GM23338 (cell line): ENCODE data around the gene SLC25A22. TPM values are rescaled to one million over a fixed set of nuclear protein-coding genes. Genes with fewer than 3 reads are reported as not detected.
A peak's percentile ranks its signal among the peaks of the same experiment; 100 is the strongest.

Source experiments
- ATAC-seq: fragments of 200-7000 bp; cut with Tn5 transposase; 3 replicates; pipeline ENCODE4 v1.9.1; 2020
- DNase-seq: peaks from one replicate; pipeline ENCODE4 v3.0.0-alpha.2; 2015; ENCODE audit warnings: low spot score
- H2AFZ ChIP-seq: fragments of 200-600 bp; sonication (generic); 2 replicates; pipeline ENCODE4 v1.8.0; 2016; ENCODE audit warnings: antibody characterized with exemption, mild to moderate bottlenecking, moderate library complexity
- H3F3A ChIP-seq: fragments of 200-600 bp; sonication (generic); replicated peaks from 2 replicates; pipeline ENCODE4 v1.8.0; 2017; ENCODE audit warnings: antibody characterized with exemption, mixed run types, low read depth
- H3K27ac ChIP-seq: fragments of 200-600 bp; sonication (generic); 2 replicates; pipeline ENCODE4 v1.6.1; 2016; ENCODE audit warnings: low read depth
- H3K27me3 ChIP-seq: fragments of 200-600 bp; sonication (generic); 2 replicates; pipeline ENCODE4 v1.8.0; 2016; ENCODE audit warnings: mild to moderate bottlenecking, mixed run types, moderate library complexity; ENCODE audit not compliant: insufficient read depth
- H3K36me3 ChIP-seq: fragments of 200-600 bp; sonication (generic); 2 replicates; pipeline ENCODE4 v1.8.0; 2016; ENCODE audit warnings: mild to moderate bottlenecking; ENCODE audit not compliant: insufficient read depth
- H3K4me1 ChIP-seq: fragments of 200-600 bp; sonication (generic); 2 replicates; pipeline ENCODE4 v1.8.0; 2016; ENCODE audit warnings: mild to moderate bottlenecking, moderate library complexity; ENCODE audit not compliant: insufficient read depth
- H3K4me2 ChIP-seq: fragments of 200-600 bp; sonication (generic); 2 replicates; pipeline ENCODE4 v1.7.1; 2017; ENCODE audit warnings: mixed run types
- H3K4me3 ChIP-seq: fragments of 200-600 bp; sonication (generic); 2 replicates; pipeline ENCODE4 v1.6.1; 2016; ENCODE audit warnings: mixed run types
- H3K79me2 ChIP-seq: fragments of 200-600 bp; sonication (generic); replicated peaks from 2 replicates; pipeline ENCODE4 v1.8.0; 2017; ENCODE audit warnings: mild to moderate bottlenecking; ENCODE audit not compliant: insufficient read depth
- H3K9me2 ChIP-seq: fragments of 200-600 bp; sonication (generic); 2 replicates; pipeline ENCODE4 v1.8.0; 2017; ENCODE audit not compliant: insufficient read depth
- H4K20me1 ChIP-seq: fragments of 200-600 bp; sonication (generic); replicated peaks from 2 replicates; pipeline ENCODE4 v1.8.0; 2017; ENCODE audit warnings: mild to moderate bottlenecking; ENCODE audit not compliant: insufficient read depth
- H3K27ac Mint-ChIP-seq: 2 replicates; pipeline ENCODE4 v1.8.0; 2020; ENCODE audit warnings: inconsistent platforms, mild to moderate bottlenecking, moderate library complexity, mixed read lengths
- H3K27me3 Mint-ChIP-seq: 3 replicates; pipeline ENCODE4 v1.8.0; 2022; ENCODE audit warnings: low read depth, mild to moderate bottlenecking, moderate library complexity, mixed read lengths, inconsistent platforms; ENCODE audit not compliant: insufficient read depth, poor library complexity
- H3K36me3 Mint-ChIP-seq: 3 replicates; pipeline ENCODE4 v1.8.0; 2021; ENCODE audit warnings: low read depth, mild to moderate bottlenecking, inconsistent platforms, moderate library complexity, mixed read lengths
- H3K4me1 Mint-ChIP-seq: 3 replicates; pipeline ENCODE4 v1.8.0; 2020; ENCODE audit warnings: mild to moderate bottlenecking, inconsistent platforms, mixed read lengths
- H3K4me3 Mint-ChIP-seq: 3 replicates; pipeline ENCODE4 v1.8.0; 2021; ENCODE audit warnings: moderate library complexity, mild to moderate bottlenecking, inconsistent platforms, mixed read lengths
- H3K9me3 Mint-ChIP-seq: 3 replicates; pipeline ENCODE4 v1.8.0; 2020; ENCODE audit warnings: moderate library complexity, mild to moderate bottlenecking, inconsistent platforms, mixed read lengths
- NANOG ChIP-seq: IDR thresholded peaks from 2 replicates; pipeline ENCODE4 v1.6.1; 2016; ENCODE audit warnings: antibody characterized with exemption, borderline replicate concordance
- POLR2AphosphoS5 ChIP-seq: IDR thresholded peaks from 2 replicates; pipeline ENCODE4 v1.6.1; 2016; ENCODE audit warnings: antibody characterized with exemption, low read depth
- polyA plus RNA-seq: library from polyadenylated mRNA; unstranded; fragments of >200 nt; fragmentation: Nextera tagmentation; extraction: Ambion mirVana; gene quantifications from 2 replicates; pipeline ENCODE4 v1.2.1, GENCODE V29; 2016
- total RNA-seq: library from RNA; depleted of rRNA; stranded (reverse); fragments of >200 nt; shearing (Covaris generic); gene quantifications from 2 replicates; pipeline ENCODE4 v1.2.3, GENCODE V29; 2014
- TF ChIP-seq, protein P1 (sequence below): fragments of 250-450 bp; sonication (Bioruptor Pico); IDR thresholded peaks from 2 replicates; pipeline ENCODE4 v1.5.0; 2020; ENCODE audit warnings: mild to moderate bottlenecking, moderate library complexity
- TF ChIP-seq, protein P2 (sequence below), 2 experiments: fragments of 200-600 bp in 1 of 2; sonication (generic) in 1 of 2; conservative IDR thresholded peaks; 2 replicates each; pipeline versions ENCODE4 v1.5.1 to v1.6.1; 2016 to 2017; ENCODE audit warnings: antibody characterized with exemption in 2 of 2, low read depth in 2 of 2, mild to moderate bottlenecking in 2 of 2, moderate library complexity in 1 of 2
- TF ChIP-seq, protein P3 (sequence below): IDR thresholded peaks from one replicate; pipeline ENCODE4 v1.6.1; 2018; ENCODE audit warnings: antibody characterized with exemption; ENCODE audit not compliant: unreplicated experiment

Gene SLC25A22
- total and polyA plus RNA-seq, 2 experiments from 2014 or later, result 21.0 to 46.4 TPM

DNA sequence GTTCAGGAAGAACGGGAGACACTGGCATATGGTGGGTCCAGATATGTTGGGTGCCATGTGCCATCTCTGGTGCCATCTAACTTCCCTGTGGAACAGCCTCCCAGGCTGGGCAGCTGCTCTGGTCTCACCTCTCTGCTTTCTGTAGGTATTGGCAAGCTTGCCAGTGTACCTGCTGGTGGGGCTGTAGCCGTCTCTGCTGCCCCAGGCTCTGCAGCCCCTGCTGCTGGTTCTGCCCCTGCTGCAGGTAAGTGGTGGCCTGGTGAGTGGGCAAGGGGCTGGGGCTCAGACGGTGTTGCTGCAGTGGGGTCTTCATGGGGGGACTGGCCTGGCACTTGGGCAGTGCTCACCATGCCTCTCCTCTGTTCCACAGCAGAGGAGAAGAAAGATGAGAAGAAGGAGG, 14.3 kb upstream of the SLC25A22 start (continued):
- TF ChIP-seq, protein P1, sequence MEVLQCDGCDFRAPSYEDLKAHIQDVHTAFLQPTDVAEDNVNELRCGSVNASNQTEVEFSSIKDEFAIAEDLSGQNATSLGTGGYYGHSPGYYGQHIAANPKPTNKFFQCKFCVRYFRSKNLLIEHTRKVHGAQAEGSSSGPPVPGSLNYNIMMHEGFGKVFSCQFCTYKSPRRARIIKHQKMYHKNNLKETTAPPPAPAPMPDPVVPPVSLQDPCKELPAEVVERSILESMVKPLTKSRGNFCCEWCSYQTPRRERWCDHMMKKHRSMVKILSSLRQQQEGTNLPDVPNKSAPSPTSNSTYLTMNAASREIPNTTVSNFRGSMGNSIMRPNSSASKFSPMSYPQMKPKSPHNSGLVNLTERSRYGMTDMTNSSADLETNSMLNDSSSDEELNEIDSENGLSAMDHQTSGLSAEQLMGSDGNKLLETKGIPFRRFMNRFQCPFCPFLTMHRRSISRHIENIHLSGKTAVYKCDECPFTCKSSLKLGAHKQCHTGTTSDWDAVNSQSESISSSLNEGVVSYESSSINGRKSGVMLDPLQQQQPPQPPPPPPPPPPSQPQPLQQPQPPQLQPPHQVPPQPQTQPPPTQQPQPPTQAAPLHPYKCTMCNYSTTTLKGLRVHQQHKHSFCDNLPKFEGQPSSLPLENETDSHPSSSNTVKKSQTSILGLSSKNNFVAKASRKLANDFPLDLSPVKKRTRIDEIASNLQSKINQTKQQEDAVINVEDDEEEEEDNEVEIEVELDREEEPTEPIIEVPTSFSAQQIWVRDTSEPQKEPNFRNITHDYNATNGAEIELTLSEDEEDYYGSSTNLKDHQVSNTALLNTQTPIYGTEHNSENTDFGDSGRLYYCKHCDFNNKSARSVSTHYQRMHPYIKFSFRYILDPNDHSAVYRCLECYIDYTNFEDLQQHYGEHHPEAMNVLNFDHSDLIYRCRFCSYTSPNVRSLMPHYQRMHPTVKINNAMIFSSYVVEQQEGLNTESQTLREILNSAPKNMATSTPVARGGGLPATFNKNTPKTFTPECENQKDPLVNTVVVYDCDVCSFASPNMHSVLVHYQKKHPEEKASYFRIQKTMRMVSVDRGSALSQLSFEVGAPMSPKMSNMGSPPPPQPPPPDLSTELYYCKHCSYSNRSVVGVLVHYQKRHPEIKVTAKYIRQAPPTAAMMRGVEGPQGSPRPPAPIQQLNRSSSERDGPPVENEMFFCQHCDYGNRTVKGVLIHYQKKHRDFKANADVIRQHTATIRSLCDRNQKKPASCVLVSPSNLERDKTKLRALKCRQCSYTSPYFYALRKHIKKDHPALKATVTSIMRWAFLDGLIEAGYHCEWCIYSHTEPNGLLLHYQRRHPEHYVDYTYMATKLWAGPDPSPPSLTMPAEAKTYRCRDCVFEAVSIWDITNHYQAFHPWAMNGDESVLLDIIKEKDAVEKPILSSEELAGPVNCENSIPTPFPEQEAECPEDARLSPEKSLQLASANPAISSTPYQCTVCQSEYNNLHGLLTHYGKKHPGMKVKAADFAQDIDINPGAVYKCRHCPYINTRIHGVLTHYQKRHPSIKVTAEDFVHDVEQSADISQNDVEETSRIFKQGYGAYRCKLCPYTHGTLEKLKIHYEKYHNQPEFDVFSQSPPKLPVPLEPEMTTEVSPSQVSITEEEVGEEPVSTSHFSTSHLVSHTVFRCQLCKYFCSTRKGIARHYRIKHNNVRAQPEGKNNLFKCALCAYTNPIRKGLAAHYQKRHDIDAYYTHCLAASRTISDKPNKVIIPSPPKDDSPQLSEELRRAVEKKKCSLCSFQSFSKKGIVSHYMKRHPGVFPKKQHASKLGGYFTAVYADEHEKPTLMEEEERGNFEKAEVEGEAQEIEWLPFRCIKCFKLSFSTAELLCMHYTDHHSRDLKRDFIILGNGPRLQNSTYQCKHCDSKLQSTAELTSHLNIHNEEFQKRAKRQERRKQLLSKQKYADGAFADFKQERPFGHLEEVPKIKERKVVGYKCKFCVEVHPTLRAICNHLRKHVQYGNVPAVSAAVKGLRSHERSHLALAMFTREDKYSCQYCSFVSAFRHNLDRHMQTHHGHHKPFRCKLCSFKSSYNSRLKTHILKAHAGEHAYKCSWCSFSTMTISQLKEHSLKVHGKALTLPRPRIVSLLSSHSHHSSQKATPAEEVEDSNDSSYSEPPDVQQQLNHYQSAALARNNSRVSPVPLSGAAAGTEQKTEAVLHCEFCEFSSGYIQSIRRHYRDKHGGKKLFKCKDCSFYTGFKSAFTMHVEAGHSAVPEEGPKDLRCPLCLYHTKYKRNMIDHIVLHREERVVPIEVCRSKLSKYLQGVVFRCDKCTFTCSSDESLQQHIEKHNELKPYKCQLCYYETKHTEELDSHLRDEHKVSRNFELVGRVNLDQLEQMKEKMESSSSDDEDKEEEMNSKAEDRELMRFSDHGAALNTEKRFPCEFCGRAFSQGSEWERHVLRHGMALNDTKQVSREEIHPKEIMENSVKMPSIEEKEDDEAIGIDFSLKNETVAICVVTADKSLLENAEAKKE (CRISPR knock-in tag), result no peak
- TF ChIP-seq NANOG (no peak), POLR2AphosphoS5 (no peak)

DNA sequence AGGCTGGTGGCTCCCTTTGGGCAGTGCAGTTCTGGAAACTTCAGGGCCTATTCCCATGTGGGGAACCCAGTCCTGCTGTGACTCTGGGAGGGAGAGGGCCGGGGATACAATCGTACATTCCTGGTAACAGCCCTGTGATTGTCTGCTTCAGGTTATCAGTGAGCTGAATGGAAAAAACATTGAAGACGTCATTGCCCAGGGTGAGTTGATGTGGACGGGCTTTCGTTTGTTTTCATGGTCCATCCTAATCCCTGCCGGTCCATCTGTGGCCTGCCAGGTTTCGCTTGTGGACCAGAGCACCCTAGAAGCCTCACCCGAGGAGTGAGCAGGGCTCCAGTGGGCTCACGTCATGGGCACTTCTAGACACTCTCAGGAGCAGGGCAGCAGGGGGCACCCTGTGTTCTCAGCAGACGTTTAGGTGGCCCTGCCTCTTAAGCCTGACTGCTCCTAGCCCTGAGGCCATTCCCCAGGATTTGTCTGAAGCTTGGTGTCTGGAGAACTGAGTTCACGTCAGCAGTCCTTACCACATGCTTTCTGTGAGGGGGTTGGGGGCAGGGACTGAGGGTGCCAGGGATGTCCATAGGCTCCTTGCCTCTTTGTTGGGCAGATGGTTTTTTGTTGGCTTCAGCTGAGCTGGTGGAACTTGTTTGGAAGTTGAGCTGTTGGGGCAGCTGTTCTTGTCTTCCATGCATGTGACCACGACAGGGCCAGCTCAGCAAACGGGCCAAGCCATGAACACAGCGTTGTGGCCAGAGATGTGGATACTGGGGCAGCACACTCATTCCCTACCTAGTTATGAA, 13.6 kb upstream of the SLC25A22 start:
- no peaks in the 10 kb centered on the region for H3K27me3 ChIP-seq
- peak overlapping the region; percentile 98 for H3K4me3 ChIP-seq
- Mint-ChIP-seq H3K27ac (peak overlapping the region; percentile 93), H3K4me3 (peak overlapping the region; percentile 94), H3K9me3 (peaks cover 5% of the 10 kb centered on the region; the same call in 1 of the 3 replicates), H3K36me3 (peaks cover 46% of the 10 kb centered on the region), H3K4me1 (peaks cover 21% of the 10 kb centered on the region), H3K27me3 (peaks cover 39% of the 10 kb centered on the region)
- no peak overlapping the region for H2AFZ ChIP-seq
- H3K36me3 ChIP-seq, result peaks cover 22% of the 10 kb centered on the region
- peak overlapping the region; percentile 99 for H3K4me2 ChIP-seq
- peaks cover 13% of the 10 kb centered on the region for H3K4me1 ChIP-seq
- DNase-seq (no peak), ATAC-seq (no peak)
- H4K20me1 ChIP-seq, result peaks cover 20% of the 10 kb centered on the region
- no peaks in the 10 kb centered on the region for H3K9me2 ChIP-seq
- TF ChIP-seq, protein P2, sequence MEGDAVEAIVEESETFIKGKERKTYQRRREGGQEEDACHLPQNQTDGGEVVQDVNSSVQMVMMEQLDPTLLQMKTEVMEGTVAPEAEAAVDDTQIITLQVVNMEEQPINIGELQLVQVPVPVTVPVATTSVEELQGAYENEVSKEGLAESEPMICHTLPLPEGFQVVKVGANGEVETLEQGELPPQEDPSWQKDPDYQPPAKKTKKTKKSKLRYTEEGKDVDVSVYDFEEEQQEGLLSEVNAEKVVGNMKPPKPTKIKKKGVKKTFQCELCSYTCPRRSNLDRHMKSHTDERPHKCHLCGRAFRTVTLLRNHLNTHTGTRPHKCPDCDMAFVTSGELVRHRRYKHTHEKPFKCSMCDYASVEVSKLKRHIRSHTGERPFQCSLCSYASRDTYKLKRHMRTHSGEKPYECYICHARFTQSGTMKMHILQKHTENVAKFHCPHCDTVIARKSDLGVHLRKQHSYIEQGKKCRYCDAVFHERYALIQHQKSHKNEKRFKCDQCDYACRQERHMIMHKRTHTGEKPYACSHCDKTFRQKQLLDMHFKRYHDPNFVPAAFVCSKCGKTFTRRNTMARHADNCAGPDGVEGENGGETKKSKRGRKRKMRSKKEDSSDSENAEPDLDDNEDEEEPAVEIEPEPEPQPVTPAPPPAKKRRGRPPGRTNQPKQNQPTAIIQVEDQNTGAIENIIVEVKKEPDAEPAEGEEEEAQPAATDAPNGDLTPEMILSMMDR (conservative IDR thresholded peaks at IDR 0.05; ENCODE audit: low read depth in 2 of 2), result peak in 1 of 2 experiments; percentile 20; a peak in 2 of 4 replicates
- TF ChIP-seq, protein P3, sequence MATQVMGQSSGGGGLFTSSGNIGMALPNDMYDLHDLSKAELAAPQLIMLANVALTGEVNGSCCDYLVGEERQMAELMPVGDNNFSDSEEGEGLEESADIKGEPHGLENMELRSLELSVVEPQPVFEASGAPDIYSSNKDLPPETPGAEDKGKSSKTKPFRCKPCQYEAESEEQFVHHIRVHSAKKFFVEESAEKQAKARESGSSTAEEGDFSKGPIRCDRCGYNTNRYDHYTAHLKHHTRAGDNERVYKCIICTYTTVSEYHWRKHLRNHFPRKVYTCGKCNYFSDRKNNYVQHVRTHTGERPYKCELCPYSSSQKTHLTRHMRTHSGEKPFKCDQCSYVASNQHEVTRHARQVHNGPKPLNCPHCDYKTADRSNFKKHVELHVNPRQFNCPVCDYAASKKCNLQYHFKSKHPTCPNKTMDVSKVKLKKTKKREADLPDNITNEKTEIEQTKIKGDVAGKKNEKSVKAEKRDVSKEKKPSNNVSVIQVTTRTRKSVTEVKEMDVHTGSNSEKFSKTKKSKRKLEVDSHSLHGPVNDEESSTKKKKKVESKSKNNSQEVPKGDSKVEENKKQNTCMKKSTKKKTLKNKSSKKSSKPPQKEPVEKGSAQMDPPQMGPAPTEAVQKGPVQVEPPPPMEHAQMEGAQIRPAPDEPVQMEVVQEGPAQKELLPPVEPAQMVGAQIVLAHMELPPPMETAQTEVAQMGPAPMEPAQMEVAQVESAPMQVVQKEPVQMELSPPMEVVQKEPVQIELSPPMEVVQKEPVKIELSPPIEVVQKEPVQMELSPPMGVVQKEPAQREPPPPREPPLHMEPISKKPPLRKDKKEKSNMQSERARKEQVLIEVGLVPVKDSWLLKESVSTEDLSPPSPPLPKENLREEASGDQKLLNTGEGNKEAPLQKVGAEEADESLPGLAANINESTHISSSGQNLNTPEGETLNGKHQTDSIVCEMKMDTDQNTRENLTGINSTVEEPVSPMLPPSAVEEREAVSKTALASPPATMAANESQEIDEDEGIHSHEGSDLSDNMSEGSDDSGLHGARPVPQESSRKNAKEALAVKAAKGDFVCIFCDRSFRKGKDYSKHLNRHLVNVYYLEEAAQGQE, result no peak
- H3K27ac ChIP-seq, result peak overlapping the region; percentile 86
- peaks cover 54% of the 10 kb centered on the region for H3F3A ChIP-seq
- H3K79me2 ChIP-seq, result peaks cover 38% of the 10 kb centered on the region
